Coronary artery (tissue), 2 donors: ENCODE data around the gene EMID1.

Source experiments
- DNase-seq: peaks from one replicate; pipeline ENCODE4 v3.0.0-alpha.2; 2017; ENCODE audit warnings: low spot score
- H3K27ac ChIP-seq, 2 donors: fragments of 200-600 bp; sonication (generic); one replicate each; pipeline ENCODE4 v1.5.1; 2016 to 2019
- H3K4me3 ChIP-seq: fragments of 200-600 bp; sonication (generic); 2 replicates; pipeline ENCODE4 v1.5.1; 2016; ENCODE audit warnings: mild to moderate bottlenecking, moderate library complexity
- TF ChIP-seq, protein P1 (sequence below): fragments of 200-600 bp; sonication (generic); IDR thresholded peaks from one replicate; pipeline ENCODE4 v1.5.1; 2019; ENCODE audit warnings: antibody characterized with exemption

The EMID1 gene

DNA sequence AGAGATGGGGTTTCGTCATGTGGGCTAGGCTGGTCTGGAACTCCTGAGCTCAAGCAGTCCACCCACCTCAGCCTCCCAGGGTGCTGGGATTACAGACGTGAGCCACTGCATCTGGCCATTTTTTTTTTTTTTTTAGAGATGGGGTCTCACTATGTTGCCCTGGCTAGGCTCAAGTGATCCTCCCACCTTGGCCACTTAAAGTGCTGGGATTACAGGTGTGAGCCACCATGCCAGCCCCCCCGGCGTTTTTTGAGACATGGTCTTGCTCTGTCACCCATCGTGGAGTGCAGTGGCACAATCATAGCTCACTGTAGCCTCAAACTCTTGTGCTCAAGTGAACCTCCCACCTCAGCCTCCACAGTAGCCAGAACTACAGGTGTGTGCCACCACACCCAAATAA lies 45.6 kb downstream of the EMID1 start:
- Histone ChIP-seq H3K4me3 (no peak overlapping the region), H3K27ac (no peak overlapping the region)
- TF ChIP-seq, protein P1, sequence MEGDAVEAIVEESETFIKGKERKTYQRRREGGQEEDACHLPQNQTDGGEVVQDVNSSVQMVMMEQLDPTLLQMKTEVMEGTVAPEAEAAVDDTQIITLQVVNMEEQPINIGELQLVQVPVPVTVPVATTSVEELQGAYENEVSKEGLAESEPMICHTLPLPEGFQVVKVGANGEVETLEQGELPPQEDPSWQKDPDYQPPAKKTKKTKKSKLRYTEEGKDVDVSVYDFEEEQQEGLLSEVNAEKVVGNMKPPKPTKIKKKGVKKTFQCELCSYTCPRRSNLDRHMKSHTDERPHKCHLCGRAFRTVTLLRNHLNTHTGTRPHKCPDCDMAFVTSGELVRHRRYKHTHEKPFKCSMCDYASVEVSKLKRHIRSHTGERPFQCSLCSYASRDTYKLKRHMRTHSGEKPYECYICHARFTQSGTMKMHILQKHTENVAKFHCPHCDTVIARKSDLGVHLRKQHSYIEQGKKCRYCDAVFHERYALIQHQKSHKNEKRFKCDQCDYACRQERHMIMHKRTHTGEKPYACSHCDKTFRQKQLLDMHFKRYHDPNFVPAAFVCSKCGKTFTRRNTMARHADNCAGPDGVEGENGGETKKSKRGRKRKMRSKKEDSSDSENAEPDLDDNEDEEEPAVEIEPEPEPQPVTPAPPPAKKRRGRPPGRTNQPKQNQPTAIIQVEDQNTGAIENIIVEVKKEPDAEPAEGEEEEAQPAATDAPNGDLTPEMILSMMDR = no peak
- DNase-seq = no peak

DNA sequence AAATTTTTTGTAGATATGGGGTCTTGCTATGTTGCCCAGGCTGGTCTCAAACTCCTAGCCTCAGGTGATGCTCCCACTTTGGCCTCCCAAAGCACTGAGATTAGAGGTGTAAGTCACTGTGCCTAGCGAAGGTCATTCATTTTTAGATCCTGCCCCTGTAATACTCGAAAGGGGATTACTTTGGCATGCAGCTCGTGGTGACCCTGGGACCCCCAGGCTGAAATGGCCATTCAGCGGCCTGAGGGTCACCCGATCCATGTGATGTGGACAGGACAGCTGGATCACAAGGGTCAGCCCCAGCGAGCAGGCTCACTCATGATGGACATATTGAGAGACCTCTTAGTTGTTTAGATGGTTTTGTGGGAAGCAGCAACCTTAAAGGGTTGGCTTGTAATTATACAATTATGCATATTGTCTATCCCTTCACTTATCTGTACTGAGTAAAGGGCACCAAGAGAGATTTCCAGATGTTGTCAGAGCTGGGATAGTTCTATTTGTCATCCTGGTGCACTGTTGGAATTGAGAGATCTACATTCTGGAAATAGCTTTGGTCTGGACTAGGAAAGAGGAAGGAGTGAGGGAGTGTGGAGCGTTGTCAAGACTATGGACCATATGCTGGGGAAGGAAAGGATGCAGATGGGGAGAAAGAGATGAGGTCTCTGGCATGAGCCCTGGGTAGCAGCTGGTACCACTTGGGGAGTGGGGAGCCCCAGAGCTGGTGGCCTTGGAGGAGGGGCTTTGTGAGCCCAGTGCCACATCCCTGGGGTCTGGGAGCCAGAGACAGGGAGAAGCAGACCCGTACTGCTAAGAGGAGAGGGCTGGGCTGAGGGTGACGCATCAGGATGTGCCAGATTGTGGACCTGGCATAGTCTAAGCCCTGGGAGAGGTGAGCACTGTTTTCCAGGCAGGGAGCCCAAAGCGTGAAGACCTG lies 46.5 kb downstream of the EMID1 start:
- no peak for DNase-seq
- no peak overlapping the region for H3K4me3 ChIP-seq
- TF ChIP-seq, protein P1 = no peak
- H3K27ac ChIP-seq = no peak overlapping the region

- DNase-seq = no peak
- Histone ChIP-seq H3K4me3 (no peak overlapping the region), H3K27ac (no peak overlapping the region)
- TF ChIP-seq, protein P1 = no peak
Observed at GRCh38 chr22:29253561-29254285, 48.0 kb downstream of the EMID1 start.

DNA sequence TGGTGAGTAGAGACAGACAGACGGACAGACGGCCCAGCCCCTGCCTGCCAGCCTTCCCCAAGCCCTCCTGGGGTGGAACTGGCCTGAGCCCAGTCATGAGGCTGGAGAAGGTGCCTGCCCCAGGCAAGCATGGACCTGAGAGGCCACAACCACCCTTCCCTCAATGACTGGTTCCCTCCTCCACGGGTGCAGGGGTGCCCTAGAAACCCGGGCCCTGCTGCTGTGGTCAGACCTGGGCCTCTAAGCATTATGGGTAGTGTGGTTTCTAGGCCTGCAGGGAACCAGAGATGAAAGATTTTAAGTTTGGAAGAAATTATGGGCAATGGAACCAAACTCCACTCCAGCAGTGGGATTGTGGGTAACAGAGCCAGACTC lies 48.6 kb downstream of the EMID1 start:
- no peak for DNase-seq
- Histone ChIP-seq H3K4me3 (no peak overlapping the region), H3K27ac (no peak overlapping the region)
- TF ChIP-seq, protein P1 = no peak

- DNase-seq = no peak
- Histone ChIP-seq H3K4me3 (no peak overlapping the region), H3K27ac (no peak overlapping the region)
- TF ChIP-seq, protein P1 = no peak
Observed at GRCh38 chr22:29255064-29255621, 49.4 kb downstream of the EMID1 start.

DNA sequence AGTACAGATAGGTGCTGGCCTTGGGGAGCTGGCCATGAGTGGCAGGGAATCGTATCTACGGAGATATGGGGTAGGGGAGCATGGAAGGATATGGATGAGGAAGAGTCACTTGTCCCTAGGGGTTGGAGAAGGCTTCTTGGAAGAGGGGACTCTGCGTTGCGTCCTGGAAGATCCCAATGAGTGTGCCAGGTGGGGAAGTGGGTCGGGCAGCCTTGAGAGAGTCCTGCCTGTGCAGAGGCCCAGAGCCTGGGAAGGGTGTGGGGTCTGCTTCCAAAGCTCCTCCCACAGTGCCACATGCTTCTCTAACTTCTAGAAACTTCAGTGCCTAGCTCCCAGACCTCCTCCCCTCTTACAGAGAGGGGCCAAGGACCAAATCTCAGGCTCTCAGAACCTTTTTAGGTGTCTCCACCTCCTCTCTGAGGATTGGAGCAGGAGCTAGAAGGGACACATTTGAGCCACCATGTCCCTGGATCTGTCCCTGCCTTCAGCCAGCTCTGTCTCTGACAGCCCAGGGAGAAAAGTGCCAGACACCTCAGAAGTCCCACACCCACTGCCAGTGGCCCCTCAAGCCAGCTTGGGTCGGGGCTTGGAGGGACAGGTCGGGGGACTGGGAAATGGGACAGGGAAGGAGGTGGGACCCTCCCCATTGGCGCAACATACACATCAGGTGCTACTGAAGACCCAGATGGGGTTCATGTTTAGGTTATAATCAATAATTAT lies 51.1 kb downstream of the EMID1 start:
- Histone ChIP-seq H3K27ac (no peak overlapping the region), H3K4me3 (no peak overlapping the region)
- TF ChIP-seq, protein P1 = no peak
- no peak for DNase-seq
